Stimulated activated CD4-positive, alpha-beta T cell treated with anti-CD3 and anti-CD28 coated beads, Interleukin-15, amount 100 ng/mL, for 24 hours (primary cell): ENCODE data around the gene ATPAF2.
A peak's percentile ranks its signal among the peaks of the same experiment; 100 is the strongest.
"Not testable (repeated sequence)": the region's sequence is repeated elsewhere in the genome, so short reads cannot be mapped to it uniquely, and the experiment has no call there.

Experiments
- DNase-seq: peaks from one replicate; pipeline ENCODE4 v3.0.0-alpha.2; 2020

Gene ATPAF2

GRCh38 chr17:18009609-18010420, 29.2 kb downstream of the ATPAF2 start:
- no peak for DNase-seq

GRCh38 chr17:18008496-18009268, 30.3 kb downstream of the ATPAF2 start:
- no peak for DNase-seq

- no peak for DNase-seq
Measured at GRCh38 chr17:18006495-18007239, 32.3 kb downstream of the ATPAF2 start.

GRCh38 chr17:18005496-18005895, 33.5 kb downstream of the ATPAF2 start:
- no peak for DNase-seq

GRCh38 chr17:18004884-18005305, 34.1 kb downstream of the ATPAF2 start:
- no peak for DNase-seq

GRCh38 chr17:18004345-18004744, 34.6 kb downstream of the ATPAF2 start:
- DNase-seq = no peak

GRCh38 chr17:18002171-18002570, 36.8 kb downstream of the ATPAF2 start:
- DNase-seq = no peak

- DNase-seq = no peak
Measured at GRCh38 chr17:18000030-18000408, 38.9 kb downstream of the ATPAF2 start.

- DNase-seq = no peak
Measured at GRCh38 chr17:17999364-18000029, 39.5 kb downstream of the ATPAF2 start.

GRCh38 chr17:17998934-17999333, 40.0 kb downstream of the ATPAF2 start:
- no peak for DNase-seq

GRCh38 chr17:17995887-17996286, 43.1 kb downstream of the ATPAF2 start:
- DNase-seq = not testable (repeated sequence)

- DNase-seq = peak; percentile 24
Measured at GRCh38 chr17:17994271-17995069, 44.5 kb downstream of the ATPAF2 start.

- no peak for DNase-seq
Measured at GRCh38 chr17:17993852-17994251, 45.1 kb downstream of the ATPAF2 start.

GRCh38 chr17:17993366-17993765, 45.6 kb downstream of the ATPAF2 start:
- no peak for DNase-seq

GRCh38 chr17:17990282-17990681, 48.7 kb downstream of the ATPAF2 start:
- DNase-seq = no peak

GRCh38 chr17:17989618-17990017, 49.4 kb downstream of the ATPAF2 start:
- DNase-seq = no peak

GRCh38 chr17:17989081-17989480, 49.9 kb downstream of the ATPAF2 start:
- DNase-seq = no peak

GRCh38 chr17:17988427-17988945, 50.5 kb downstream of the ATPAF2 start:
- no peak for DNase-seq

GRCh38 chr17:17987901-17988300, 51.1 kb downstream of the ATPAF2 start:
- no peak for DNase-seq

GRCh38 chr17:17987187-17987896, 51.6 kb downstream of the ATPAF2 start:
- DNase-seq = no peak

GRCh38 chr17:17985555-17985954, 53.4 kb downstream of the ATPAF2 start:
- DNase-seq = no peak
